Keratinocyte (primary cell): ENCODE results near the gene TIGAR. TPM values are rescaled to one million over a fixed set of nuclear protein-coding genes. Genes with fewer than 3 reads are reported as not detected.

ENCODE experiments used
- DNase-seq: peaks from one replicate; pipeline ENCODE4 v3.0.0-alpha.2; 2011; ENCODE audit warnings: low read depth, missing footprints, low spot score
- FAIRE-seq: peaks from 2 replicates; lab custom pipeline; 2011; peaks lifted over from hg19 to GRCh38; lab: Jason Lieb, UNC
- H2AFZ ChIP-seq: 2 replicates; pipeline ENCODE4 v1.6.0; 2012; ENCODE audit warnings: low read length, control low read depth, inconsistent platforms; ENCODE audit not compliant: control insufficient read depth
- H3K27ac ChIP-seq: 2 replicates; pipeline ENCODE4 v1.5.1; 2011; ENCODE audit warnings: low read length; ENCODE audit not compliant: control insufficient read depth, insufficient read depth
- H3K27me3 ChIP-seq: 3 replicates; pipeline ENCODE4 v1.6.0; 2011; ENCODE audit warnings: low read length; ENCODE audit not compliant: control insufficient read depth, insufficient read depth; ENCODE audit errors: extremely low read depth
- H3K36me3 ChIP-seq, 2 experiments: 2 replicates in 1 of 2; 3 replicates in 1 of 2; pipeline ENCODE4 v1.5.1; 2011; ENCODE audit warnings: low read length in 2 of 2, mild to moderate bottlenecking in 1 of 2; ENCODE audit not compliant: control insufficient read depth in 2 of 2, insufficient read depth in 2 of 2; ENCODE audit errors: extremely low read depth in 1 of 2
- H3K4me1 ChIP-seq: 3 replicates; pipeline ENCODE4 v1.5.1; 2011; ENCODE audit warnings: low read length; ENCODE audit not compliant: control insufficient read depth, insufficient read depth; ENCODE audit errors: extremely low read depth
- H3K4me2 ChIP-seq: 3 replicates; pipeline ENCODE4 v1.6.0; 2011; ENCODE audit warnings: low read depth, low read length; ENCODE audit not compliant: control insufficient read depth, insufficient read depth; ENCODE audit errors: extremely low read depth
- H3K4me3 ChIP-seq, 3 experiments: fragments of 200-600 bp in 1 of 3; sonication (generic) in 1 of 3; 2 replicates in 2 of 3; 3 replicates in 1 of 3; pipeline ENCODE4 v1.5.1; 2011 to 2016; ENCODE audit warnings: low read length in 3 of 3, mild to moderate bottlenecking in 3 of 3, control low read depth in 2 of 3, inconsistent platforms in 1 of 3, low read depth in 1 of 3, mixed read lengths in 1 of 3, mixed run types in 1 of 3, moderate library complexity in 1 of 3; ENCODE audit not compliant: control insufficient read depth in 2 of 3, insufficient read depth in 2 of 3; ENCODE audit errors: extremely low read depth in 1 of 3
- H3K79me2 ChIP-seq: 2 replicates; pipeline ENCODE4 v1.6.0; 2012; ENCODE audit warnings: low read length; ENCODE audit not compliant: control insufficient read depth, insufficient read depth
- H3K9ac ChIP-seq: 3 replicates; pipeline ENCODE4 v1.6.0; 2011; ENCODE audit warnings: low read length; ENCODE audit not compliant: control insufficient read depth, insufficient read depth; ENCODE audit errors: extremely low read depth
- H3K9me1 ChIP-seq: 3 replicates; pipeline ENCODE4 v1.6.0; 2011; ENCODE audit warnings: low read length; ENCODE audit not compliant: control insufficient read depth, insufficient read depth; ENCODE audit errors: extremely low read depth
- H3K9me3 ChIP-seq: 2 replicates; pipeline ENCODE4 v1.5.1; 2012; ENCODE audit warnings: low read depth, low read length; ENCODE audit not compliant: control insufficient read depth
- H4K20me1 ChIP-seq: 3 replicates; pipeline ENCODE4 v1.6.0; 2011; ENCODE audit warnings: low read length; ENCODE audit not compliant: control insufficient read depth, insufficient read depth; ENCODE audit errors: extremely low read depth
- EZH2 ChIP-seq: IDR thresholded peaks from one replicate; pipeline ENCODE4 v1.6.1; 2012; ENCODE audit warnings: inconsistent platforms, mild to moderate bottlenecking, low read length, moderate library complexity
- dilution Hi-C: fragments of 300-500 bp; cut with MboI; formaldehyde crosslinking; loops from one replicate; pipeline ENCODE4 v1.7.0; 2020; ENCODE audit warnings: low sequenced_read_pairs; ENCODE audit not compliant: extremely low pct_ligation_motif_present
- polyA plus RNA-seq, 5 experiments: library from polyadenylated mRNA; depleted of rRNA in 3 of 5; stranded (reverse) in 3 of 5; stranded (forward) in 1 of 5; unstranded in 1 of 5; fragments of >200 nt; gene quantifications; 1 replicate in 1 of 5; 2 replicates in 3 of 5; 3 replicates in 1 of 5; pipeline versions ENCODE4 v1.2.1 to v1.2.3, GENCODE V29; 2011 to 2012; ENCODE audit warnings: missing spikeins in 2 of 5, low read depth in 1 of 5, low replicate concordance in 1 of 5
- TF ChIP-seq, protein P1 (sequence below), 3 experiments: IDR thresholded peaks in 1 of 3; conservative IDR thresholded peaks in 1 of 3; optimal IDR thresholded peaks in 1 of 3; 2 replicates in 2 of 3; 3 replicates in 1 of 3; pipeline versions ENCODE3 to v1.5.1; 2011; ENCODE audit warnings: low read length in 3 of 3, mild to moderate bottlenecking in 3 of 3, moderate library complexity in 2 of 3, control low read depth in 1 of 3, inconsistent platforms in 1 of 3; ENCODE audit not compliant: insufficient read depth in 2 of 3; ENCODE audit errors: extremely low read depth in 1 of 3

Gene TIGAR
- polyA plus RNA-seq, 1 donor (not counting 4 experiments of a cell fraction or from before 2014, with no cell fraction given) = 37.3 TPM

- H3K9me3 ChIP-seq = no peaks in the 10 kb centered on the region
- no peak overlapping the region for H3K9ac ChIP-seq
- H3K4me1 ChIP-seq = no peaks in the 10 kb centered on the region
- TF ChIP-seq, protein P1, sequence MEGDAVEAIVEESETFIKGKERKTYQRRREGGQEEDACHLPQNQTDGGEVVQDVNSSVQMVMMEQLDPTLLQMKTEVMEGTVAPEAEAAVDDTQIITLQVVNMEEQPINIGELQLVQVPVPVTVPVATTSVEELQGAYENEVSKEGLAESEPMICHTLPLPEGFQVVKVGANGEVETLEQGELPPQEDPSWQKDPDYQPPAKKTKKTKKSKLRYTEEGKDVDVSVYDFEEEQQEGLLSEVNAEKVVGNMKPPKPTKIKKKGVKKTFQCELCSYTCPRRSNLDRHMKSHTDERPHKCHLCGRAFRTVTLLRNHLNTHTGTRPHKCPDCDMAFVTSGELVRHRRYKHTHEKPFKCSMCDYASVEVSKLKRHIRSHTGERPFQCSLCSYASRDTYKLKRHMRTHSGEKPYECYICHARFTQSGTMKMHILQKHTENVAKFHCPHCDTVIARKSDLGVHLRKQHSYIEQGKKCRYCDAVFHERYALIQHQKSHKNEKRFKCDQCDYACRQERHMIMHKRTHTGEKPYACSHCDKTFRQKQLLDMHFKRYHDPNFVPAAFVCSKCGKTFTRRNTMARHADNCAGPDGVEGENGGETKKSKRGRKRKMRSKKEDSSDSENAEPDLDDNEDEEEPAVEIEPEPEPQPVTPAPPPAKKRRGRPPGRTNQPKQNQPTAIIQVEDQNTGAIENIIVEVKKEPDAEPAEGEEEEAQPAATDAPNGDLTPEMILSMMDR (optimal IDR thresholded peaks at IDR 0.05 in 1 of 3, IDR thresholded peaks at IDR 0.05 in 1 of 3, conservative IDR thresholded peaks at IDR 0.05 in 1 of 3; ENCODE audit: extremely low read depth in 1 of 3, insufficient read depth in 2 of 3, low read length in 3 of 3) = no peak
- TF ChIP-seq EZH2 = no peak
- H3K79me2 ChIP-seq = peaks cover 53% of the 10 kb centered on the region
- no peak overlapping the region for H2AFZ ChIP-seq
- DNase-seq (no peak), FAIRE-seq (no peak)
- peaks cover 53 to 59% of the 10 kb centered on the region in 2 experiments for H3K36me3 ChIP-seq
- H4K20me1 ChIP-seq = peaks cover 63% of the 10 kb centered on the region
- no peak overlapping the region for H3K4me3 ChIP-seq
- no peaks in the 10 kb centered on the region for H3K9me1 ChIP-seq
- H3K27me3 ChIP-seq = no peaks in the 10 kb centered on the region
- dilution Hi-C loops = no loop called here
- H3K4me2 ChIP-seq = no peak overlapping the region
- no peak overlapping the region for H3K27ac ChIP-seq
Observed at GRCh38 chr12:4297617-4298016, 23.4 kb upstream of the TIGAR start.

DNA sequence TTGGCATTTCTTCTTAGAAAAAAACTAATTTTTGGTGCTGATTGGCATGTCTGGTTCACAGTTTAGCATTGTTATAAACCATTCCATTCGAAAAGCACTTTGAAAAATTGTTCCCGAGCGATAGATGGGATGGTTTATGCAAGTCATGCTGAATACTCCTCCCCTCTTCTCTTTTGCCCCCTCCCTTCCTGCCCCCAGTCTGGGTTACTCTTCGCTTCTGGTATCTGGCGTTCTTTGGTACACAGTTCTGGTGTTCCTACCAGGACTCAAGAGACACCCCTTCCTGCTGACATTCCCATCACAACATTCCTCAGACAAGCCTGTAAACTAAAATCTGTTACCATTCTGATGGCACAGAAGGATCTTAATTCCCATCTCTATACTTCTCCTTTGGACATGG is 20.1 kb upstream of the TIGAR start:
- Histone ChIP-seq H3K9me1 (no peaks in the 10 kb centered on the region), H3K27ac (no peak overlapping the region), H3K4me2 (no peak overlapping the region), H3K4me1 (no peaks in the 10 kb centered on the region), H2AFZ (no peak overlapping the region), H3K27me3 (no peaks in the 10 kb centered on the region), H3K9ac (no peak overlapping the region), H3K36me3 (peaks cover 44 to 58% of the 10 kb centered on the region in 2 experiments), H3K9me3 (no peaks in the 10 kb centered on the region), H3K79me2 (peaks cover 24% of the 10 kb centered on the region), H4K20me1 (peaks cover 52% of the 10 kb centered on the region), H3K4me3 (no peak overlapping the region)
- DNase-seq (no peak), FAIRE-seq (no peak)
- dilution Hi-C loops = no loop called here
- TF ChIP-seq, protein P1 (optimal IDR thresholded peaks at IDR 0.05 in 1 of 3, IDR thresholded peaks at IDR 0.05 in 1 of 3, conservative IDR thresholded peaks at IDR 0.05 in 1 of 3; ENCODE audit: extremely low read depth in 1 of 3, insufficient read depth in 2 of 3, low read length in 3 of 3) = no peak
- no peak for TF ChIP-seq EZH2
